ENCODE data around the gene FNDC3B.

Gene FNDC3B

DNA sequence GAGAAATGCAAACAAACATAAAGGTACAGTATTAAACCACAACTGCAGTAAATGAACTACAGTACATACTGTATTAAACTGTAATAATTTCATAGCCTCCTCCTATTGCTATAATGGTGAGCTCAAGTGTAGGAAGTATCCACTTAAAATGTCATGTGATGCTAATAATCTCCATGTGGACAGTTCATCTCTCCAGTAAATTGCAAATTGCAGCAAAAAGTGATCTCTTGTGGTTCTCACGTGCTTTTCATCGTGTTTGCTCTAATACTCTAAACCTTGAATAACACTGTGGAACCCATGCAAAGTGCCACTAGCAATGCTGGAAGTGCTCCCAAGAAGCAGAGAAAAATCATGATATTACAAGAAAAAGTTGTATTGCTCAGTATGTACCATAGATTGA is 9.2 kb upstream of the FNDC3B start:
- no peaks in the 10 kb centered on the region for H3K36me3 ChIP-seq (ENCODE audit: control insufficient read depth, insufficient read depth, low read length)
- WGBS, 2 experiments (ENCODE audit: insufficient coverage in 2 of 2) = 92 to 100% methylated on average over 2 of the region's 2 CpGs
- H3K9me3 ChIP-seq (ENCODE audit: control insufficient read depth, low read length) = peaks cover 3% of the 10 kb centered on the region
- no peaks in the 10 kb centered on the region for H3K4me1 ChIP-seq (ENCODE audit: control insufficient read depth, insufficient read depth, low read length, poor library complexity, severe bottlenecking)
- H3K4me3 ChIP-seq (ENCODE audit: extremely low read depth, insufficient read depth, low read length, poor library complexity, severe bottlenecking) = no peak overlapping the region
- no peak overlapping the region for H3K27ac ChIP-seq (ENCODE audit: low read depth, low read length, severe bottlenecking)

DNA sequence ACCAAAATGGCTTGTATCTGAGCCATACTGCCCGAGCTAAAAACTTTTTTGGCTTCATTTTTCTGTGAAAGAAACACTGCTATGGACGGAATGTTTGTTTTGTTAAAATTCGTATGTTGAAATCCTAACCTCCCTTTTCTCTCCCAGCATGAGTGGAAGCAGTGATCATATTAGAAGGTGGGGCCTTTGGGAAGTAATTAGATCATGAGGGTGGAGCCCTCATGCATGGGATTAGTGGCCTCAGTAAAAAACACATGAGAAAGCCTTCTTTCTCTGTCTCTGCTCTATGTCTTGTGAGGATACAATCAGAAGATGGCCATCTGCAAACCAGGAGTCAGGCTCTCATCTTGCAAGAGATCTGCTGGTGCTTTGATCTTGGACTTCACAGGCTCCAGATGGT is 7.4 kb upstream of the FNDC3B start:
- WGBS, 2 experiments (ENCODE audit: insufficient coverage in 2 of 2) = no CpG with 5 or more reads among the region's 3 CpGs
- Histone ChIP-seq H3K4me3 (ENCODE audit: extremely low read depth, insufficient read depth, low read length, poor library complexity, severe bottlenecking) (no peak overlapping the region), H3K4me1 (ENCODE audit: control insufficient read depth, insufficient read depth, low read length, poor library complexity, severe bottlenecking) (no peaks in the 10 kb centered on the region), H3K36me3 (ENCODE audit: control insufficient read depth, insufficient read depth, low read length) (no peaks in the 10 kb centered on the region), H3K9me3 (ENCODE audit: control insufficient read depth, low read length) (peaks cover 3% of the 10 kb centered on the region), H3K27ac (ENCODE audit: low read depth, low read length, severe bottlenecking) (no peak overlapping the region)

GRCh38 chr3:172033396-172033795 is 6.0 kb upstream of the FNDC3B start:
- Histone ChIP-seq H3K36me3 (ENCODE audit: control insufficient read depth, insufficient read depth, low read length) (no peaks in the 10 kb centered on the region), H3K4me3 (ENCODE audit: extremely low read depth, insufficient read depth, low read length, poor library complexity, severe bottlenecking) (no peak overlapping the region), H3K9me3 (ENCODE audit: control insufficient read depth, low read length) (peaks cover 3% of the 10 kb centered on the region), H3K27ac (ENCODE audit: low read depth, low read length, severe bottlenecking) (no peak overlapping the region), H3K4me1 (ENCODE audit: control insufficient read depth, insufficient read depth, low read length, poor library complexity, severe bottlenecking) (peaks cover 1% of the 10 kb centered on the region)
- 100% methylated on average over 1 of the region's 2 CpGs for WGBS, 2 experiments (ENCODE audit: insufficient coverage in 2 of 2)

GRCh38 chr3:172034786-172035685 is 4.3 kb upstream of the FNDC3B start:
- H3K27ac ChIP-seq (ENCODE audit: low read depth, low read length, severe bottlenecking) = no peak overlapping the region
- no peaks in the 10 kb centered on the region for H3K36me3 ChIP-seq (ENCODE audit: control insufficient read depth, insufficient read depth, low read length)
- WGBS, 2 experiments (ENCODE audit: insufficient coverage in 2 of 2) = 73 to 85% methylated on average over 6 of the region's 9 CpGs
- H3K9me3 ChIP-seq (ENCODE audit: control insufficient read depth, low read length) = peaks cover 3% of the 10 kb centered on the region
- peaks cover 7% of the 10 kb centered on the region for H3K4me1 ChIP-seq (ENCODE audit: control insufficient read depth, insufficient read depth, low read length, poor library complexity, severe bottlenecking)
- H3K4me3 ChIP-seq (ENCODE audit: extremely low read depth, insufficient read depth, low read length, poor library complexity, severe bottlenecking) = no peak overlapping the region

DNA sequence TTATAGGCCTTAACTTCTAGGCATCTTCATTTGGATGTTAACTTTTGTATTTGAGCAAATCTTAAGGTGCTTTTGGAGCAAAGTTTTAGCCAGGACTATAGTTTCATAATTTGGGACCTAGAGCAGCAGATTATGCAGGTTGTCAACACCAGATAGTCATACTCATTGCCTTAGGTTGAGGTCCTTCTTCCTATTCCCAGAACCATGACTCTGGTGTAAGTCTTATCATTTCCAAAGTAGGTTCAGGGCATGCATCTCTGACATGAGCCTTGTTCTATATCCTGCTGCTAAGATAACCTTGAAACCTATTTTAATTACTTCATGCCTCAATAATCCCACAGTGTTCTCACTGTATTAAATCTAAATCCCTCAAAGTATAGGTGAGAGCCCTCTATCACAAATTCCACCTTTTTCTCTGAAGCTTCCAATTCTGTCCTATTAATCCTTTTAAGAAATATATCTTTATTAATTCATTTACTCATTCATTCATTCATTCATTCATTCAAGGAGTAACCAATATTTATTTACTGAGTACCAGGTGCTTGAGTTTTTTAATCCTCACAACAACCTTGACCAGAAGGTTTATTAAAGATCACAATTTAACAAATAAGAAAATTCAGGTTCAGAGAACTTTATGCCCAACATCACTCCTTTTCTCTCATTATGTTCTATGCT is 2.7 kb upstream of the FNDC3B start:
- Histone ChIP-seq H3K4me1 (ENCODE audit: control insufficient read depth, insufficient read depth, low read length, poor library complexity, severe bottlenecking) (peaks cover 7% of the 10 kb centered on the region), H3K36me3 (ENCODE audit: control insufficient read depth, insufficient read depth, low read length) (no peaks in the 10 kb centered on the region), H3K9me3 (ENCODE audit: control insufficient read depth, low read length) (peaks cover 3% of the 10 kb centered on the region), H3K4me3 (ENCODE audit: extremely low read depth, insufficient read depth, low read length, poor library complexity, severe bottlenecking) (no peak overlapping the region), H3K27ac (ENCODE audit: low read depth, low read length, severe bottlenecking) (no peak overlapping the region)

DNA sequence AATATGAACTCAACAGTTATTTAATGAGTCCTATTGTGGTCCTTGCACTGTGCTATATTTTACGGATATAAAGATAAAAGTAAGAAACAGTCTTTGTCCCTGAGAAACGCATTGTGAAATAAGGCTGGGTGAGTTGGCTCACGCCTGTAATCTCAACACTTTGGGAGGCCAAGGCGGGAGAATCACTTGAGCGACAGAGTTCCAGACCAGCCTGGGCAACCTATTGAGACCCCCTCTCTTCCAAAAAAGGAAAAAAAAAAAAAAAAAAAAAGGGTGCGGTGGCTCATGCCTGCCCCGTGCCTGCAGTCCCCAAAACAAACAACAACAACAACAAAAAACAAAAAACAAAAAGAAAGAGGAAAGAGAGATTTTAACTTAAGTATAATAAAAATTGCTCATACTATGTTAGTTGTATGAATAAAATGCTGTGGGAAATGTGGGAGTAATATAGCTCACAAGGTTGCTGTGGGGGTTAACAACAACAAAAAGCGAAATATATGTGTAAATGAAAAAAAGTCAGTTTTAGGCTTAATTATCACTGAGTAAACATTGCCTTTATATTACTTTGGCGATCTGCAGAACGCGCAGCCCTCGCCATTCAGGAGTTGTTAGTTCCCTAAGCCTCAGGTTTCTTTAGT is 461 bp upstream of the FNDC3B start:
- H3K9me3 ChIP-seq (ENCODE audit: control insufficient read depth, low read length) = no peaks in the 10 kb centered on the region
- H3K36me3 ChIP-seq (ENCODE audit: control insufficient read depth, insufficient read depth, low read length) = peaks cover 5% of the 10 kb centered on the region
- peak overlapping the region; percentile 98 for H3K4me3 ChIP-seq (ENCODE audit: extremely low read depth, insufficient read depth, low read length, poor library complexity, severe bottlenecking)
- H3K4me1 ChIP-seq (ENCODE audit: control insufficient read depth, insufficient read depth, low read length, poor library complexity, severe bottlenecking) = peaks cover 17% of the 10 kb centered on the region
- WGBS, 2 experiments (ENCODE audit: insufficient coverage in 2 of 2) = 22 to 28% methylated on average over 6 of the region's 12 CpGs
- H3K27ac ChIP-seq (ENCODE audit: low read depth, low read length, severe bottlenecking) = peak overlapping the region; percentile 98

DNA sequence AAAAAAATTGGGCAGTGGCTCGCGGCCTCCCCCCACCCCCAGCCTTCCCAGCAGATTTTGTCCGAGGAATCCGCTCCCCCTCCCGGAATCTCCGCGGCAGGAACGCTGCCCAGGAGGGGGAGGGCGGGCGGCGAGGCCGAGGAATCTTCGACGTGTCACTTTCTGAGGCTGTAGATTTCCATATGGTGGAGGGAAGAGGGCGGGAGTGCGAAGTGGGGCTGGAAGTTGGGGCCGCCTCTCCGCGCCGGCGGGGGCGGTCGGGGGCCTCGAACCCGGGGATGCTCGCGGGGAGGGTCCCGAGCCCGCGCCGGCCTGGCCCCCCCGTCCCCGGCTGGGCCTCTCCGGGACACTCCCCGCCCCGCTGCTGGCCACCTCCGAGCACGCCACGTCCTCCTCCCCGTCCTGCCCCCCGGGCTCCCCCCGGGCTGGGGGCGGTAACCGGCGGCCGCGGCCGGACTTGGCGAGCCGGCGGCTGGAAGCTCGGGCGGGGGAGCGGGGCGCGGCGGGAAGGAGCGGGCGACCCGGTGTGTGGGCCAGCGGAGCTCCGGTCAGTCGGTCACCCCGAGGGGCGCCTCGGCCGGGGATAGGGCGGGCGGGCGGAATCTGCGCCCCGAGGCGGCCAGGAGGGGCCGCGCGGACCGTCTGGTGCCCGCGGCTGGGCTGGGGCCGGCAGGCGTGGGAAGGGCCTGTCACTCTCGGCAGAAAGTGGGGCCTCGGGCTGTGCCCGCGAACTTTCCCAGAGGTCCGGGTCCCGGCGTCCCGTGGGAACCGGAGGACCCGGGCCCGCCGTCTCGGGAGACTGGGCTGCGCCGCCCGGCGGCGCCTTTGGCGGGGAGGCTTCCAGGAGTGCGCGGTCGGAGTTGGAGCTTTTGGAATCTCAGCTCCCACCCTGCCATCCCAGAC is 951 bp downstream of the FNDC3B start:
- Histone ChIP-seq H3K27ac (ENCODE audit: low read depth, low read length, severe bottlenecking) (peak overlapping the region; percentile 98), H3K9me3 (ENCODE audit: control insufficient read depth, low read length) (no peaks in the 10 kb centered on the region), H3K4me3 (ENCODE audit: extremely low read depth, insufficient read depth, low read length, poor library complexity, severe bottlenecking) (peak overlapping the region; percentile 98), H3K36me3 (ENCODE audit: control insufficient read depth, insufficient read depth, low read length) (peaks cover 16% of the 10 kb centered on the region), H3K4me1 (ENCODE audit: control insufficient read depth, insufficient read depth, low read length, poor library complexity, severe bottlenecking) (peaks cover 23% of the 10 kb centered on the region)
- 0% methylated on average over 62 to 68 of the region's 103 CpGs for WGBS, 2 experiments (ENCODE audit: insufficient coverage in 2 of 2)

DNA sequence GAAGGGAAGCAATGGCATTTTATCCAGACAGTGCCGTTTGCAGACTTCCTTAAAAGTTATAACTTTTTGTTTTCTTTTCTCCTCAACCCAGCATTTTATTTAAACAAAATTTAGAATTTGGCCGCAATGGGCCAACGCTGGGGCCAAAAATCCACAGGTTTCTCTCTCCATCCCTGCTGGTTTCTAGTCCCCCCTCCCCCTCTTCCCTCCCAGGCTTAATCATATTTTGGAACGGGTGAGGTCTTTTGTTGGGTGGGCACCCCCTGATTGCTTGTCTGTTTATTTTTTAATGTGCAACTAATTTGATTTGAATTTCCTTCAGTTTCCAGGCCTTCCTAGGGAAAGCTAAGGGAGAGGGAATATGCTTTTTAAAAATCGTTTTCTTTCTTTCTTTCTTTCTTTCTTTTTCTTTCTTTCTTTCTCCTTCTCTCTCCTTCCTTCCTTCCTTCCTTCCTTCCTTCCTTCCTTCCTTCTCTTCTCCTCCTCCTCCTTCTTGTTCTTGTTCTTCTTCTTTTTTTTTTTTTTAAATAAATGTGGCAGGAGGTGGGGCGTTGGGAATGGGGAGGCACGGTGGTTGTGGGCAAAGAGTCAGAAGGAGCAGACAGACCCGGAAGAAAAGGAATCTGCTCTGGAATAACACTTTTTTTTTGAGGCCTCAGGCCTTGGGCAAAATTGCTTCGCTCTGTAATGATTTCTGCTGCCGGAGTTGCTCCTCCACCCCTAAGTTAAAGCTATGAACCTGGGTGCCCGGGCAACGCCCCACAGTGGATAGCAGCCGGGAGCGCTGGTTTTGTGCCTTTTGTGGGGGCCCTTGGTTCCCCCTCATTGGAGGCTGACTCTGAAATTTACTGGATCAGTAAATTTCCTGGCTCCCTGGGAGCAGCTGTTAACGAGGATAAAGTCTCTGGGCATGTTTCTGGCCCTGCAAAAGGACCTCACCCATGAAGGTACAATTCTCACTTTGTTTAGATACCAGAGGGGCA is 1.9 kb downstream of the FNDC3B start:
- Histone ChIP-seq H3K27ac (ENCODE audit: low read depth, low read length, severe bottlenecking) (peak overlapping the region; percentile 98), H3K4me1 (ENCODE audit: control insufficient read depth, insufficient read depth, low read length, poor library complexity, severe bottlenecking) (peaks cover 28% of the 10 kb centered on the region), H3K4me3 (ENCODE audit: extremely low read depth, insufficient read depth, low read length, poor library complexity, severe bottlenecking) (peak overlapping the region; percentile 98), H3K36me3 (ENCODE audit: control insufficient read depth, insufficient read depth, low read length) (peaks cover 24% of the 10 kb centered on the region), H3K9me3 (ENCODE audit: control insufficient read depth, low read length) (no peaks in the 10 kb centered on the region)
- WGBS, 2 experiments (ENCODE audit: insufficient coverage in 2 of 2) = 2 to 6% methylated on average over 10 to 12 of the region's 15 CpGs

DNA sequence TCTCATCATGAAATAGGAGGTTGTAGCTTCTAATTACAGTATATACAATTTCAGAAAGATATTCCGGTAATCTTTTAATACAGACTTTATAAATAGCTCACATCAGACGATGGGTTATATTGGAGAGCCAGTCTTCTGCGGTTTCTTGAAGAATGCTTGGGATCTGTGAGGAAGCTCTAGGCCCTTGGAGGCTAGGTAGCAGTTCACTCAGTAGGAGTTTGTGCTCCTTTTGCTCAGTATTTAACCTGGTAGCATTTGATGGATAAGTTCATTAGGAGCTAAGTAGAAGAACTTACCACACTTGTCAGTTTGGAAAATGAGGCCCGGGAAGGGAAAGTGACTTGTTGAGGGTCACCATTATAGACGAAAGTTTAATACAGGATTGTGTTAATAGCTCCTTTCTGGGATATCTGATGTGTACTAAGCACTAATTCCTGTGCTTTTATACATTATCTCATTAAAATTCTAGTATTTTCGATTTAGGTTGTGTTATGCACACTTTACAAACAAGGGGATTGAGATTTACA is 2.8 kb downstream of the FNDC3B start:
- H3K36me3 ChIP-seq (ENCODE audit: control insufficient read depth, insufficient read depth, low read length) = peaks cover 27% of the 10 kb centered on the region
- no peaks in the 10 kb centered on the region for H3K9me3 ChIP-seq (ENCODE audit: control insufficient read depth, low read length)
- peaks cover 28% of the 10 kb centered on the region for H3K4me1 ChIP-seq (ENCODE audit: control insufficient read depth, insufficient read depth, low read length, poor library complexity, severe bottlenecking)
- whole genome bisulfite sequencing, 2 experiments (ENCODE audit: insufficient coverage in 2 of 2) = 100% methylated on average over 2 of the region's 6 CpGs; no CpG with 5 or more reads in 1 of the 2 experiments
- H3K27ac ChIP-seq (ENCODE audit: low read depth, low read length, severe bottlenecking) = no peak overlapping the region
- H3K4me3 ChIP-seq (ENCODE audit: extremely low read depth, insufficient read depth, low read length, poor library complexity, severe bottlenecking) = peak overlapping the region; percentile 98
